Mesenchymal stem cell (in vitro differentiated cells and primary cell): Measurements from ENCODE around the gene NLRP6.

Source experiments
- DNase-seq: peaks from one replicate; pipeline ENCODE4 v3.0.0-alpha.2; 2013
- H2AFZ ChIP-seq: one replicate; pipeline ENCODE4 v1.6.1; 2013; ENCODE audit warnings: low read depth, mild to moderate bottlenecking, control low read depth, inconsistent platforms, low read length, moderate library complexity
- H2AK5ac ChIP-seq: 2 replicates; pipeline ENCODE4 v1.6.1; 2013; ENCODE audit warnings: low read length, moderate library complexity, mild to moderate bottlenecking, inconsistent platforms; ENCODE audit not compliant: severe bottlenecking
- H2BK120ac ChIP-seq: one replicate; pipeline ENCODE4 v1.6.1; 2013; ENCODE audit warnings: low read depth, mild to moderate bottlenecking, inconsistent platforms, low read length, moderate library complexity
- H2BK12ac ChIP-seq, 2 experiments: one replicate each; pipeline ENCODE4 v1.6.1; 2013; ENCODE audit warnings: inconsistent platforms in 2 of 2, low read length in 2 of 2, mild to moderate bottlenecking in 2 of 2, moderate library complexity in 2 of 2, control low read depth in 1 of 2
- H2BK15ac ChIP-seq: one replicate; pipeline ENCODE4 v1.6.1; 2013; ENCODE audit warnings: mild to moderate bottlenecking, low read depth, inconsistent platforms; ENCODE audit not compliant: poor library complexity, severe bottlenecking
- H2BK5ac ChIP-seq: 2 replicates; pipeline ENCODE4 v1.6.1; 2013; ENCODE audit warnings: low read depth, mild to moderate bottlenecking, low read length, control low read depth, inconsistent platforms; ENCODE audit not compliant: poor library complexity, severe bottlenecking
- H3K14ac ChIP-seq, 2 experiments: one replicate each; pipeline ENCODE4 v1.6.1; 2013; ENCODE audit warnings: inconsistent platforms in 2 of 2, low read length in 2 of 2, control low read depth in 1 of 2, mild to moderate bottlenecking in 1 of 2, moderate library complexity in 1 of 2
- H3K18ac ChIP-seq, 2 experiments: one replicate each; pipeline ENCODE4 v1.6.1; 2013; ENCODE audit warnings: inconsistent platforms in 2 of 2, low read length in 2 of 2, control low read depth in 1 of 2, low read depth in 1 of 2, mild to moderate bottlenecking in 1 of 2
- H3K23ac ChIP-seq, 2 experiments: one replicate each; pipeline ENCODE4 v1.6.1; 2013; ENCODE audit warnings: inconsistent platforms in 2 of 2, low read length in 2 of 2, mild to moderate bottlenecking in 2 of 2, moderate library complexity in 2 of 2, control low read depth in 1 of 2
- H3K27ac ChIP-seq: 2 replicates; pipeline ENCODE4 v1.5.1; 2013; ENCODE audit warnings: mild to moderate bottlenecking, moderate library complexity, low read length, control low read depth, inconsistent platforms; ENCODE audit not compliant: poor library complexity, severe bottlenecking
- H3K27me3 ChIP-seq, 2 experiments: 2 replicates each; pipeline versions ENCODE4 v1.6.1 to v1.7.0; 2013; ENCODE audit warnings: low read length in 2 of 2, mild to moderate bottlenecking in 2 of 2, moderate library complexity in 2 of 2, control low read depth in 1 of 2, inconsistent platforms in 1 of 2; ENCODE audit not compliant: control insufficient read depth in 1 of 2, insufficient read depth in 1 of 2
- H3K36me3 ChIP-seq, 2 experiments: 2 replicates each; pipeline versions ENCODE4 v1.6.1 to v1.7.0; 2013; ENCODE audit warnings: low read length in 2 of 2, control low read depth in 1 of 2, inconsistent platforms in 1 of 2, low read depth in 1 of 2, mild to moderate bottlenecking in 1 of 2; ENCODE audit not compliant: insufficient read depth in 2 of 2, control insufficient read depth in 1 of 2
- H3K4ac ChIP-seq, 2 experiments: one replicate each; pipeline ENCODE4 v1.6.1; 2013; ENCODE audit warnings: inconsistent platforms in 2 of 2, low read length in 2 of 2, mild to moderate bottlenecking in 2 of 2, moderate library complexity in 2 of 2, control low read depth in 1 of 2, low read depth in 1 of 2
- H3K4me1 ChIP-seq: 2 replicates; pipeline ENCODE4 v1.6.1; 2013; ENCODE audit warnings: low read depth, low read length, control low read depth; ENCODE audit not compliant: control insufficient read depth, insufficient read depth
- H3K4me2 ChIP-seq: 2 replicates; pipeline ENCODE4 v1.6.1; 2013; ENCODE audit warnings: low read length, mild to moderate bottlenecking, inconsistent platforms; ENCODE audit not compliant: poor library complexity, severe bottlenecking
- H3K4me3 ChIP-seq, 2 experiments: 2 replicates each; pipeline versions ENCODE4 v1.5.1 to v1.7.0; 2013; ENCODE audit warnings: low read length in 2 of 2, mild to moderate bottlenecking in 2 of 2, control low read depth in 1 of 2, low read depth in 1 of 2; ENCODE audit not compliant: insufficient read depth in 1 of 2
- H3K79me1 ChIP-seq: replicated peaks from 2 replicates; pipeline ENCODE4 v1.6.1; 2013; ENCODE audit warnings: mild to moderate bottlenecking, control low read depth, low read length, inconsistent platforms; ENCODE audit not compliant: poor library complexity, severe bottlenecking
- H3K9ac ChIP-seq: 2 replicates; pipeline ENCODE4 v1.7.0; 2013; ENCODE audit warnings: mild to moderate bottlenecking, low read length, moderate library complexity
- H3K9me3 ChIP-seq: 2 replicates; pipeline ENCODE4 v1.7.0; 2013; ENCODE audit warnings: mild to moderate bottlenecking, low read length; ENCODE audit not compliant: control insufficient read depth
- H4K8ac ChIP-seq: one replicate; pipeline ENCODE4 v1.6.1; 2013; ENCODE audit warnings: inconsistent platforms, mild to moderate bottlenecking, low read length, moderate library complexity
- H4K91ac ChIP-seq: one replicate; pipeline ENCODE4 v1.6.1; 2013; ENCODE audit warnings: mild to moderate bottlenecking, low read length, inconsistent platforms
- WGBS: methylation state at CpG from one replicate; pipeline ENCODE4 v1.1.7; 2013; ENCODE audit warnings: mixed read lengths; 5-methylcytosine and 5-hydroxymethylcytosine counted together

NLRP6 gene

GRCh38 chr11:280706-281485 lies 2.7 kb downstream of the NLRP6 start:
- Histone ChIP-seq H3K9ac (no peak overlapping the region), H4K91ac (no peak overlapping the region), H2AFZ (no peak overlapping the region), H4K8ac (no peak overlapping the region), H3K79me1 (no peaks in the 10 kb centered on the region), H2BK15ac (no peak overlapping the region), H3K9me3 (peaks cover 12% of the 10 kb centered on the region), H3K4me1 (peaks cover 5% of the 10 kb centered on the region), H3K36me3 (no peaks in the 10 kb centered on the region), H3K14ac (no peak overlapping the region), H2AK5ac (no peak overlapping the region), H3K4ac (no peak overlapping the region), H3K4me3 (no peak overlapping the region), H2BK120ac (no peak overlapping the region), H3K4me2 (no peak overlapping the region), H3K18ac (no peak overlapping the region), H2BK12ac (no peak overlapping the region), H3K27ac (no peak overlapping the region), H2BK5ac (no peak overlapping the region), H3K27me3 (peaks cover 10 to 88% of the 10 kb centered on the region in 2 experiments), H3K23ac (no peak overlapping the region)
- no peak for DNase-seq
- 94% methylated on average over 79 of the region's 79 CpGs for WGBS

GRCh38 chr11:281486-282161 lies 3.4 kb downstream of the NLRP6 start:
- Histone ChIP-seq H2BK15ac (no peak overlapping the region), H3K27me3 (peaks cover 10 to 92% of the 10 kb centered on the region in 2 experiments), H3K79me1 (no peaks in the 10 kb centered on the region), H3K27ac (no peak overlapping the region), H2BK120ac (no peak overlapping the region), H3K9me3 (peaks cover 6% of the 10 kb centered on the region), H4K8ac (no peak overlapping the region), H3K23ac (no peak overlapping the region), H3K4ac (no peak overlapping the region), H2AFZ (no peak overlapping the region), H3K18ac (no peak overlapping the region), H4K91ac (no peak overlapping the region), H3K9ac (no peak overlapping the region), H3K4me2 (no peak overlapping the region), H2BK5ac (no peak overlapping the region), H3K4me3 (no peak overlapping the region), H2AK5ac (no peak overlapping the region), H3K36me3 (no peaks in the 10 kb centered on the region), H3K4me1 (peaks cover 5% of the 10 kb centered on the region), H3K14ac (no peak overlapping the region), H2BK12ac (no peak overlapping the region)
- WGBS: 95% methylated on average over 26 of the region's 26 CpGs
- DNase-seq: no peak

- DNase-seq: no peak
- Histone ChIP-seq H2BK120ac (no peak overlapping the region), H2BK15ac (no peak overlapping the region), H3K4me1 (peaks cover 5% of the 10 kb centered on the region), H3K27me3 (peaks cover 12 to 92% of the 10 kb centered on the region in 2 experiments), H3K14ac (no peak overlapping the region), H4K8ac (no peak overlapping the region), H3K18ac (no peak overlapping the region), H4K91ac (no peak overlapping the region), H3K4me2 (no peak overlapping the region), H2AK5ac (no peak overlapping the region), H2BK12ac (no peak overlapping the region), H3K4me3 (no peak overlapping the region), H3K27ac (no peak overlapping the region), H3K9ac (no peak overlapping the region), H3K36me3 (no peaks in the 10 kb centered on the region), H3K23ac (no peak overlapping the region), H3K79me1 (no peaks in the 10 kb centered on the region), H3K4ac (no peak overlapping the region), H3K9me3 (peaks cover under 1% of the 10 kb centered on the region), H2BK5ac (no peak overlapping the region), H2AFZ (no peak overlapping the region)
- 96% methylated on average over 3 of the region's 4 CpGs for WGBS
Measured at GRCh38 chr11:282171-282570, 4.0 kb downstream of the NLRP6 start.

GRCh38 chr11:282630-283360 lies 4.6 kb downstream of the NLRP6 start:
- no peak overlapping the region for H2BK120ac ChIP-seq
- H3K4me2 ChIP-seq: no peak overlapping the region
- no peaks in the 10 kb centered on the region for H3K79me1 ChIP-seq
- no peak overlapping the region for H3K4ac ChIP-seq
- no peak overlapping the region for H3K18ac ChIP-seq
- H2BK5ac ChIP-seq: no peak overlapping the region
- no peak overlapping the region for H2BK12ac ChIP-seq
- H3K9me3 ChIP-seq: no peaks in the 10 kb centered on the region
- no peak overlapping the region for H2AFZ ChIP-seq
- H3K36me3 ChIP-seq: no peaks in the 10 kb centered on the region
- no peak overlapping the region for H3K4me3 ChIP-seq
- H2BK15ac ChIP-seq: no peak overlapping the region
- 81% methylated on average over 10 of the region's 13 CpGs for WGBS
- H3K4me1 ChIP-seq: peaks cover 5% of the 10 kb centered on the region
- no peak overlapping the region for H4K8ac ChIP-seq
- H3K9ac ChIP-seq: no peak overlapping the region
- no peak overlapping the region for H3K14ac ChIP-seq
- no peak overlapping the region for H3K23ac ChIP-seq
- DNase-seq: no peak
- H2AK5ac ChIP-seq: no peak overlapping the region
- no peak overlapping the region for H3K27ac ChIP-seq
- H3K27me3 ChIP-seq: peaks cover 15 to 92% of the 10 kb centered on the region in 2 experiments
- no peak overlapping the region for H4K91ac ChIP-seq
